K562 (cell line): Measurements from ENCODE around the gene UTS2R. TPM values are rescaled to one million over a fixed set of nuclear protein-coding genes. Genes with fewer than 3 reads are reported as not detected.

Source experiments
- ATAC-seq: fragments of 200-7000 bp; cut with Tn5 transposase; 3 replicates; pipeline ENCODE4 v1.9.1; 2020; ENCODE audit warnings: moderate library complexity
- BruUV-seq: library from RNA; stranded (reverse); fragments of 400-500 nt; replicated peaks from 2 replicates; lab custom pipeline; 2021; lab: Mats Ljungman, UMichigan
- CTCF ChIA-PET: fragments of 300-600 bp; formaldehyde crosslinking; extraction: SDS; loops from one replicate; lab custom pipeline; 2021; ENCODE audit warnings: low intra/inter-chr PET ratio; lab: Yijun Ruan, JAX
- POLR2A ChIA-PET: fragments of 300-600, 350-650 bp; sonication (Branson Sonifier 250); formaldehyde crosslinking; extraction: SDS; loops from one replicate; lab custom pipeline; 2021; ENCODE audit warnings: antibody characterized with exemption, inconsistent platforms; lab: Yijun Ruan, JAX
- DNase-seq, 4 experiments: peaks; one replicate each; pipeline versions ENCODE4 v3.0.0 to v3.0.0-alpha.2; 2011 to 2018; ENCODE audit warnings: low spot score in 3 of 4, mixed read lengths in 3 of 4; ENCODE audit errors: extremely low read depth in 1 of 4
- FAIRE-seq: peaks from 2 replicates; lab custom pipeline; 2011; peaks lifted over from hg19 to GRCh38; lab: Jason Lieb, UNC
- H2AFZ ChIP-seq: 2 replicates; pipeline ENCODE4 v1.6.0; 2011; ENCODE audit warnings: low read depth, low read length, control low read depth, inconsistent platforms
- H3K27ac ChIP-seq: fragments of 200-600 bp; 3 replicates; pipeline ENCODE4 v1.8.0; 2011; ENCODE audit warnings: low read depth, mild to moderate bottlenecking, control low read depth, inconsistent platforms, low read length, moderate library complexity, mixed read lengths; ENCODE audit errors: extremely low read depth
- H3K27me3 ChIP-seq, 2 experiments: fragments of 300-600 bp in 1 of 2; 2 replicates in 1 of 2; 3 replicates in 1 of 2; pipeline versions ENCODE4 v1.6.0 to v1.8.0; 2011; ENCODE audit warnings: inconsistent platforms in 2 of 2, low read length in 2 of 2, mild to moderate bottlenecking in 1 of 2, mixed read lengths in 1 of 2, moderate library complexity in 1 of 2; ENCODE audit not compliant: control insufficient read depth in 2 of 2, insufficient read depth in 2 of 2
- H3K36me3 ChIP-seq: fragments of 300-600 bp; 3 replicates; pipeline ENCODE4 v1.8.0; 2011; ENCODE audit warnings: mild to moderate bottlenecking, low read length, inconsistent platforms; ENCODE audit not compliant: control insufficient read depth, insufficient read depth
- H3K4me1 ChIP-seq, 2 experiments: fragments of 200-600 bp in 1 of 2; replicated peaks in 1 of 2; 2 replicates in 1 of 2; 3 replicates in 1 of 2; pipeline versions ENCODE4 v1.5.1 to v1.8.0; 2011; ENCODE audit warnings: inconsistent platforms in 2 of 2, low read length in 2 of 2, mild to moderate bottlenecking in 1 of 2, mixed read lengths in 1 of 2, moderate library complexity in 1 of 2; ENCODE audit not compliant: control insufficient read depth in 2 of 2, insufficient read depth in 2 of 2
- H3K4me2 ChIP-seq: 2 replicates; pipeline ENCODE4 v1.6.1; 2011; ENCODE audit warnings: low read length, control low read depth, inconsistent platforms, mixed read lengths; ENCODE audit not compliant: insufficient read depth
- H3K4me3 ChIP-seq: fragments of 200-600 bp; sonication (generic), shearing (Covaris generic); 2 replicates; pipeline ENCODE4 v1.5.1; 2016; ENCODE audit warnings: control low read depth, inconsistent platforms
- H3K79me2 ChIP-seq: fragments of 200-600 bp; 3 replicates; pipeline ENCODE4 v1.8.0; 2011; ENCODE audit warnings: low read length, inconsistent platforms; ENCODE audit not compliant: control insufficient read depth, insufficient read depth
- H3K9ac ChIP-seq, 2 experiments: 2 replicates each; pipeline versions ENCODE4 v1.6.0 to v1.6.1; 2011; ENCODE audit warnings: low read depth in 2 of 2, low read length in 2 of 2, control low read depth in 1 of 2, inconsistent platforms in 1 of 2, mild to moderate bottlenecking in 1 of 2, mixed read lengths in 1 of 2; ENCODE audit not compliant: insufficient read depth in 1 of 2
- H3K9me1 ChIP-seq: one replicate; pipeline ENCODE4 v1.6.0; 2011; ENCODE audit warnings: inconsistent platforms, mild to moderate bottlenecking, low read length, moderate library complexity; ENCODE audit not compliant: control insufficient read depth, insufficient read depth
- H3K9me3 ChIP-seq: replicated peaks from 2 replicates; pipeline ENCODE4 v1.5.1; 2011; ENCODE audit warnings: low read depth, low read length, inconsistent platforms; ENCODE audit not compliant: control insufficient read depth, insufficient read depth
- H4K20me1 ChIP-seq: replicated peaks from 2 replicates; pipeline ENCODE4 v1.6.1; 2011; ENCODE audit warnings: low read length, inconsistent platforms, mixed read lengths; ENCODE audit not compliant: control insufficient read depth, insufficient read depth
- CEBPB ChIP-seq: fragments of 450-650 bp; IDR thresholded peaks from 2 replicates; pipeline ENCODE4 v1.6.1; 2016; ENCODE audit warnings: missing genetic modification characterization, missing compliant biosample characterization
- GATAD2A ChIP-seq: fragments of 450-650 bp; IDR thresholded peaks from 2 replicates; pipeline ENCODE4 v1.6.1; 2017
- MCM3 ChIP-seq: fragments of 450-650 bp; IDR thresholded peaks from 2 replicates; pipeline ENCODE4 v1.6.1; 2016
- WGBS: fragments of 100-300 bp; shearing (Covaris generic); methylation state at CpG from one replicate; pipeline ENCODE4 v1.1.6; 2016; ENCODE audit warnings: low coverage, mixed read lengths; ENCODE audit not compliant: insufficient coverage; ENCODE audit errors: missing lambda C conversion rate; 5-methylcytosine and 5-hydroxymethylcytosine counted together
- in situ Hi-C: fragments of 300-500 bp; cut with MboI; formaldehyde crosslinking; loops from 4 replicates; pipeline ENCODE4 v1.15.0; 2018; ENCODE audit warnings: inconsistent platforms, mixed read lengths
- intact Hi-C: fragments of 100-400 bp; cut with micrococcal nuclease; formaldehyde crosslinking; loops from 2 replicates; pipeline ENCODE4 v1.14.2; 2022
- polyA plus RNA-seq, 8 experiments: library from polyadenylated mRNA; depleted of rRNA in 4 of 8; stranded (reverse) in 5 of 8; unstranded in 3 of 8; fragments of >200 nt; fragmentation: Nextera tagmentation in 2 of 8; fragmentation: Illumina TruSeq in 1 of 8; extraction: Ambion mirVana in 2 of 8; extraction: Trizol in 1 of 8; gene quantifications; 2 replicates each; pipeline versions ENCODE4 v1.2.1 to v1.2.3, GENCODE V29; 2011 to 2014; ENCODE audit warnings: inconsistent platforms in 1 of 8, missing spikeins in 1 of 8
- total RNA-seq, 7 experiments: library from RNA; depleted of rRNA in 6 of 7; stranded (reverse); fragments of >200 nt in 6 of 7; fragmentation: Illumina TruSeq in 2 of 7; extraction: Trizol in 2 of 7; gene quantifications; 2 replicates each; pipeline versions ENCODE4 v1.2.1 to v1.2.3, GENCODE V29; 2011 to 2021; ENCODE audit warnings: low replicate concordance in 1 of 7
- TF ChIP-seq, protein P1 (sequence below): fragments of 250-450 bp; sonication (Bioruptor Pico); IDR thresholded peaks from 2 replicates; pipeline ENCODE4 v1.4.0; 2020; ENCODE audit warnings: mild to moderate bottlenecking, moderate library complexity

The UTS2R gene
- total and polyA plus RNA-seq, 9 of the 15 experiments (the other 6 are each of a cell fraction or from before 2014, with no cell fraction given) = 0.22 TPM; not detected in 8

- TF ChIP-seq, protein P1, sequence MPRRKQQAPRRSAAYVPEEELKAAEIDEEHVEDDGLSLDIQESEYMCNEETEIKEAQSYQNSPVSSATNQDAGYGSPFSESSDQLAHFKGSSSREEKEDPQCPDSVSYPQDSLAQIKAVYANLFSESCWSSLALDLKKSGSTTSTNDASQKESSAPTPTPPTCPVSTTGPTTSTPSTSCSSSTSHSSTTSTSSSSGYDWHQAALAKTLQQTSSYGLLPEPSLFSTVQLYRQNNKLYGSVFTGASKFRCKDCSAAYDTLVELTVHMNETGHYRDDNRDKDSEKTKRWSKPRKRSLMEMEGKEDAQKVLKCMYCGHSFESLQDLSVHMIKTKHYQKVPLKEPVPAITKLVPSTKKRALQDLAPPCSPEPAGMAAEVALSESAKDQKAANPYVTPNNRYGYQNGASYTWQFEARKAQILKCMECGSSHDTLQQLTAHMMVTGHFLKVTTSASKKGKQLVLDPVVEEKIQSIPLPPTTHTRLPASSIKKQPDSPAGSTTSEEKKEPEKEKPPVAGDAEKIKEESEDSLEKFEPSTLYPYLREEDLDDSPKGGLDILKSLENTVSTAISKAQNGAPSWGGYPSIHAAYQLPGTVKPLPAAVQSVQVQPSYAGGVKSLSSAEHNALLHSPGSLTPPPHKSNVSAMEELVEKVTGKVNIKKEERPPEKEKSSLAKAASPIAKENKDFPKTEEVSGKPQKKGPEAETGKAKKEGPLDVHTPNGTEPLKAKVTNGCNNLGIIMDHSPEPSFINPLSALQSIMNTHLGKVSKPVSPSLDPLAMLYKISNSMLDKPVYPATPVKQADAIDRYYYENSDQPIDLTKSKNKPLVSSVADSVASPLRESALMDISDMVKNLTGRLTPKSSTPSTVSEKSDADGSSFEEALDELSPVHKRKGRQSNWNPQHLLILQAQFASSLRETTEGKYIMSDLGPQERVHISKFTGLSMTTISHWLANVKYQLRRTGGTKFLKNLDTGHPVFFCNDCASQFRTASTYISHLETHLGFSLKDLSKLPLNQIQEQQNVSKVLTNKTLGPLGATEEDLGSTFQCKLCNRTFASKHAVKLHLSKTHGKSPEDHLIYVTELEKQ = no peak
- no peak for TF ChIP-seq GATAD2A
Observed at GRCh38 chr17:82388223-82388921, 16.8 kb downstream of the UTS2R start (continued).

DNA sequence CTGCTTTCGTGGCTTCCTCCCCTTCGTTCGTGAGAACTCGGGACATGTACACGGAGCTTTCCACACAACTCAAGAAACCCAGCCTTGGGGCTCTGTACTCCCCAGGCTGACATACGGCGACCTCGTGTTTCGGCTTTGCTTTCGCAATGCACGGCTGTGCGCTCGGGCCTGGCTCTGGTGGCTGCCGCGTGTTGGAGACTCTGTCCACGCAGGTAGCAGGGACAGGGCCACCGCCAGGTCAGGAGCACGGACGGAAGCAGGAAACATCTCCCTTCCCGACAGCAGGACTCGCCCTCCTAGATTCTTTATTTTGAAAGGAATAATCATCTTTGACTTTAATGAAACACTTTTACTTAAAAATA is 17.3 kb downstream of the UTS2R start:
- intact Hi-C loops (no loop called here), in situ Hi-C loops (no loop called here)
- Histone ChIP-seq H3K4me3 (no peak overlapping the region), H4K20me1 (no peaks in the 10 kb centered on the region), H3K4me2 (no peak overlapping the region), H3K9ac (peak overlapping the region in 1 of 2 experiments; percentile 56; a peak in 2 of 4 replicates), H3K27ac (no peak overlapping the region), H3K79me2 (no peaks in the 10 kb centered on the region), H3K4me1 (peaks cover 0 to 59% of the 10 kb centered on the region in 2 experiments; a peak in 3 of 5 replicates), H3K27me3 (peaks cover 0 to 7% of the 10 kb centered on the region in 2 experiments; a peak in 1 of 5 replicates), H3K9me3 (no peaks in the 10 kb centered on the region), H3K36me3 (peaks cover 23% of the 10 kb centered on the region; the same call in 1 of the 3 replicates), H3K9me1 (no peaks in the 10 kb centered on the region), H2AFZ (no peak overlapping the region)
- no TSS peak for BruUV-seq
- ATAC-seq = no peak
- WGBS = 77% methylated on average over 18 of the region's 21 CpGs
- POLR2A ChIA-PET = interaction anchor here (0.6 kb wide), 1 partner anchor 29 kb away, joined by 4 read pairs; the partner anchor contains the start of gene HEXD
- no peak for TF ChIP-seq MCM3
- TF ChIP-seq CEBPB (tag) = peak; percentile 68
- FAIRE-seq = no peak
- DNase-seq = no peak
- CTCF ChIA-PET = interaction anchor here (0.8 kb wide), 1 partner anchor 37 kb away, joined by 3 read pairs; no protein-coding TSS in a partner anchor
